Measurements from ENCODE around the gene PTGS1.

PTGS1 gene

DNA sequence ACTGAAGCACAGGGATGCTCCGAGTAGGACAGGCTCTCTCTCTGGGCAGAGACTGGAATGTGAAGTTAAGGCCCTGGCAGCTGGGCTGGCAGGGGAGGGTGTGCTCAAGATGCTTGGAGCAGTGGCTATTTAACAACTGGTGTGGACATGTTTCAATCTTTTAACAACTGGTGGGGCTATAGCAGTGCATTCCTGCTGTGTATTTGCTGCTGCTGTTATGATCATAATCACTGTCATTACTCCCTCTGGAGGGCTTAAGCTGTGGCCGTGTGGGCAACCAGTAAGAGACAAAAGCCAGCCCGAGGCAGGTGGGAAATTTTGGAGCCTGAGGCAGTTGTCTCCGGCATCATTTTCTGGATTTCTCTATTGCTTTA lies 33.3 kb upstream of the PTGS1 start:
- H3K9me3 Mint-ChIP-seq: no peaks in the 10 kb centered on the region
- H3K27ac Mint-ChIP-seq: no peak overlapping the region
- no peaks in the 10 kb centered on the region for H3K36me3 Mint-ChIP-seq (ENCODE audit: low read depth)
- no peaks in the 10 kb centered on the region for H3K27me3 Mint-ChIP-seq (ENCODE audit: low read depth)
- DNase-seq (ENCODE audit: low spot score): no peak
- H3K4me1 Mint-ChIP-seq (ENCODE audit: low read depth): no peaks in the 10 kb centered on the region
- no peak overlapping the region for H3K4me3 Mint-ChIP-seq

DNA sequence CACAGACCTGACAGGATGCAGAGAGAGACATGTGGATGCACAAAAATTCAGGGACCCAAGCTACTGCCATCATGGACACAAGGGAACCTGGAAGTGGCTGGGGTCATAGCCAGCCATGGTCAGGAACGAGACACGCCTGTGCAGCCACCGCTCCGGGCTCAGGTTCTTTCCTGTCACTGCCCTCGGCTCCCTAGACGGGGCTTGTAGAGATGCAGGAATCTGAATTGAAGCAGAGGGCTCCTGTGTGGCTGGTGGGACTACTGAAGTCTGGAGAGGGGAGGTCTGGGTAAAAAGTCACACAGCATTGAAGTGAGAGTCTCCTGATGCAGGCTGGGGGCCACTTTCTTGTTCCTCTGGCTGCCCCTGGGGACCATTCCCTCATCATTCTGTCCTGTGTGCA lies 32.3 kb upstream of the PTGS1 start:
- Mint-ChIP-seq H3K9me3 (no peaks in the 10 kb centered on the region), H3K27me3 (ENCODE audit: low read depth) (no peaks in the 10 kb centered on the region), H3K4me3 (no peak overlapping the region), H3K36me3 (ENCODE audit: low read depth) (no peaks in the 10 kb centered on the region), H3K27ac (no peak overlapping the region), H3K4me1 (ENCODE audit: low read depth) (no peaks in the 10 kb centered on the region)
- DNase-seq (ENCODE audit: low spot score): no peak

DNA sequence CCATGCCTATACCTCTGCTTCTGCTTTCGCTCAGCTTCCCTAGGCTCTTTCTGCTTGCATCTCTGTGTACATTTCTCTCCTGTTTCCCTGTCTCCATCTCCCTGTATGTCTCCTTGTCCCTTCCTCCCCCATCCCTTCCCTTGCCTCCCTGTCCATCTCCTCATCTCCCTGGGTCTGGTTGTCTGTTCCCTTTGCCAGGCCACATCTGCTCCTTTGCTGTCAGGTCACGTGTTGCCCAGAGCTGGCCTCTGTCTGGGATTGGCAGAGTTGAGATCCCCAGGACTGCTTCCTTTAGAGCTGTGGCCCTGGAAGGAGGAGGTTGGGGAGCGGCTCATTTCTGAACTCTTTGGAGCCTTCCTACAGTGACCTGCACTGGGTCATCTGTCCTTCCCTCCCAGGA lies 31.8 kb upstream of the PTGS1 start:
- Mint-ChIP-seq H3K9me3 (no peaks in the 10 kb centered on the region), H3K4me1 (ENCODE audit: low read depth) (no peaks in the 10 kb centered on the region), H3K27ac (no peak overlapping the region), H3K4me3 (no peak overlapping the region), H3K36me3 (ENCODE audit: low read depth) (no peaks in the 10 kb centered on the region), H3K27me3 (ENCODE audit: low read depth) (no peaks in the 10 kb centered on the region)
- DNase-seq (ENCODE audit: low spot score): no peak

DNA sequence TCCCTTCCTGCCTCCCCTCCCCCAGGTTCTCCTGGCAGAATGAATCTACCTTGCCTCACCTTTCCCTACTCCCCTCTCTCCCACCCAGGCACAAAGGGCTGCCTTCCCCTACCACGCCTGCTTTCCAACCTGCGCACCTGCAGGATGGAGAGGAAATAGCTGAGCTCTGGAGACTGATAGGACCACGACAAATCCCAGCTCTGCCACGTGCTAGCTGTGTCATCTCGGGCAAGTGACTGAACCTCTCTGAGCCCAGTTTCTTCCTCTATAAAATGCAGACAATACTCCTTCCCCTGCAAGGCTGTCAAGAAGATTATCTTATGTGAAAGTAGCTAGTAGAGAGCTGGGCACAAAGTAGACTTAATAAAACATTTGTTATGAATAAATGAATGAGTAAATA lies 31.2 kb upstream of the PTGS1 start:
- H3K27ac Mint-ChIP-seq: no peak overlapping the region
- H3K9me3 Mint-ChIP-seq: no peaks in the 10 kb centered on the region
- H3K4me1 Mint-ChIP-seq (ENCODE audit: low read depth): no peaks in the 10 kb centered on the region
- H3K36me3 Mint-ChIP-seq (ENCODE audit: low read depth): no peaks in the 10 kb centered on the region
- DNase-seq (ENCODE audit: low spot score): no peak
- H3K4me3 Mint-ChIP-seq: no peak overlapping the region
- no peaks in the 10 kb centered on the region for H3K27me3 Mint-ChIP-seq (ENCODE audit: low read depth)

DNA sequence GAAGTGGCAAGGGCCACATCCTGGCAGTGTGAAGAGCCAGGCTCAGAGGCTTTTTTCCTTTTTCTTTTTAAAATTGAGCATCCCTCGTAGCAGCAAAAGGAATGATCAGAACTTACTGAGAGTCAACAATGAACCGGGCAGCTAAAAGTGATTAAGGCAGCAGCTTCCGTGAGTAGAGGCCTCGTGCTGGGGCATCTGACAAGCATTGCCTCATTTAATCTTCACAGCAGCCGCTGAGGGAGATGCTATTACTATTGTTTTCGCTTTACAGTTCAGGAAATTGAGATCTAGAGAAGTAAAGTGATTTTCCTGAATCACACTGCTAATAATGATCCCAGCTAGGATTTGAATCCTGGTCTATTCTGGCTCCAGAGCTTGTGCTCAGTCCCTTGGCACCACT lies 30.7 kb upstream of the PTGS1 start:
- no peaks in the 10 kb centered on the region for H3K4me1 Mint-ChIP-seq (ENCODE audit: low read depth)
- H3K27ac Mint-ChIP-seq: no peak overlapping the region
- no peaks in the 10 kb centered on the region for H3K36me3 Mint-ChIP-seq (ENCODE audit: low read depth)
- H3K4me3 Mint-ChIP-seq: no peak overlapping the region
- peaks cover 3% of the 10 kb centered on the region for H3K27me3 Mint-ChIP-seq (ENCODE audit: low read depth)
- no peaks in the 10 kb centered on the region for H3K9me3 Mint-ChIP-seq
- DNase-seq (ENCODE audit: low spot score): no peak

DNA sequence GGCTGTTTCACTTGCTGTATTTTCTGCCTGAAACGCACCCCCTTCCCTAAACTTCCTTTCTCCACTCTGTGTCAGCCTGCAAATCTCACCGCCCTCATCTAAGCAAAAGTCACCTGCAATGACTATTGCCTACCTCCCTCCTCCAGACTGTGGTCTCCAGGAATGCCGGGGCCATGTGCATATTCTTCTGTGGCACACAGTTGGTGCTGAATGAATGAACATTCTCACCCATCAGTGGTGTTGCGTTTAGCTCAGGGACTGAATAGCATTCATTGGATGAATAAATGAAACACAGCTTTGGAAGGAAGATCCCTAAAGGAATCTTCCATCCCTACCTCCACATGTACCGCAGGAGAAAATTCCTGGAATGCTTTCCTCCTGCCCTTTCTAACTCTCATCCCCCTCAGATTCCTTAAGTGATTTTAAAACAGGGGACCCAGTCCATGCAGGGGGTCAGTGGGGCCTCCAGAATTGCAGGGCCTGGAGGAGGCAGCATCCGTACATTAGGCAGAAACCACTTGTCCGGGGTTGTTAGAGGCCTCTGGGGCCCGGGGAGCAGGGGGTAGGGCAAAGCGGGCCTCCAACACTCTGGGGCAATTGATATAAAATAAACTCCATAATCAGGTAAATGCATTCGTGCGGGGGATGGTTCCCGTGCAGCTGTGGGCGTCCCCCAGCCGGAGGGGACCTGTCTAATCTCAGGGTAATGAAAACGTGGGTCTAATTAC lies 28.3 kb upstream of the PTGS1 start:
- H3K27ac Mint-ChIP-seq: no peak overlapping the region
- H3K27me3 Mint-ChIP-seq (ENCODE audit: low read depth): peaks cover 20% of the 10 kb centered on the region
- H3K36me3 Mint-ChIP-seq (ENCODE audit: low read depth): no peaks in the 10 kb centered on the region
- no peaks in the 10 kb centered on the region for H3K9me3 Mint-ChIP-seq
- H3K4me3 Mint-ChIP-seq: no peak overlapping the region
- H3K4me1 Mint-ChIP-seq (ENCODE audit: low read depth): peaks cover 4% of the 10 kb centered on the region
- no peak for DNase-seq (ENCODE audit: low spot score)

DNA sequence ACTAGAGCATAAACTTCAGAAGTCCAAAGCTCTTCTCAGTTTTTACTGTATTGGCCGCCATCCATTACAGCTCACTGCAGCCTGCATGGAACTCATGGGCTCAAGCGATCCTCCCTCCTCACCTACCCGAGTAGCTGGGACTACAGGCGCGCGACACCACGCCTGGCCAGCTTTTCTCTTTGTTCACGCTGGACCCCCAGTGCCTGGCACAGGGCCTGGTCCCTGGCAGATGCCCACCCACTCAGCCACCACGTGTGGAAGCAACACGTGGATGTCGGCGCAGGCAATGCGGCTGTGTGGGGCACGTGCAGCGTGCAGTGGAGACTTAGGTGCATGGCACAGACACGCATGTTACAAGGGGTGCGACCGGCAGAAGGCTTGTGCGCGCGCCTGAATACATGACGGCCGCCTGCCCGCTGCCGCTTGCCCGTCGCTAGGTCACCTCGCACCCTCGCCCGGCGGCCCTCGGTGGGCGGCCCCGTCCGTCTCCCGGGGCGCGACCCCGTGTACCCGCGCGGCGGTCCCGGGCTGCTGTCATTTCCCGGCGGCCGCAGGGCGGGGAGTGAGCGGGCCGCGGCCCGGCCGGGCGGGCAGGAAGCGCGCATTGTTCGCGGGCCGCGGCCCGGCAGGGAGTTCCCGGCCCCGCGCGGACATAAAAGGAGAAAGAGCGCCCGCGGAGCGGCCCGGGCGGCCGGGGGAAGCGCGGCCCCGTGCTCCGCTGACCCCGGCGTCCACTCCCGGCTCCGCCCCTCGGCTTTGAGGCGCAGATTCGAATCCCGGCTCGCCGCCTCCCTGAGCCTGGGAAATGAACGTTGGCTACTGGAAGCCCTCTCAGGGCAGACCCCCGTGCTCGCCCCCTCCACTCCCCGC lies 24.1 kb upstream of the PTGS1 start:
- Mint-ChIP-seq H3K27ac (no peak overlapping the region), H3K9me3 (no peaks in the 10 kb centered on the region), H3K4me1 (ENCODE audit: low read depth) (peaks cover 13% of the 10 kb centered on the region), H3K4me3 (peak overlapping the region; percentile 78), H3K36me3 (ENCODE audit: low read depth) (no peaks in the 10 kb centered on the region), H3K27me3 (ENCODE audit: low read depth) (peaks cover 39% of the 10 kb centered on the region)
- no peak for DNase-seq (ENCODE audit: low spot score)

DNA sequence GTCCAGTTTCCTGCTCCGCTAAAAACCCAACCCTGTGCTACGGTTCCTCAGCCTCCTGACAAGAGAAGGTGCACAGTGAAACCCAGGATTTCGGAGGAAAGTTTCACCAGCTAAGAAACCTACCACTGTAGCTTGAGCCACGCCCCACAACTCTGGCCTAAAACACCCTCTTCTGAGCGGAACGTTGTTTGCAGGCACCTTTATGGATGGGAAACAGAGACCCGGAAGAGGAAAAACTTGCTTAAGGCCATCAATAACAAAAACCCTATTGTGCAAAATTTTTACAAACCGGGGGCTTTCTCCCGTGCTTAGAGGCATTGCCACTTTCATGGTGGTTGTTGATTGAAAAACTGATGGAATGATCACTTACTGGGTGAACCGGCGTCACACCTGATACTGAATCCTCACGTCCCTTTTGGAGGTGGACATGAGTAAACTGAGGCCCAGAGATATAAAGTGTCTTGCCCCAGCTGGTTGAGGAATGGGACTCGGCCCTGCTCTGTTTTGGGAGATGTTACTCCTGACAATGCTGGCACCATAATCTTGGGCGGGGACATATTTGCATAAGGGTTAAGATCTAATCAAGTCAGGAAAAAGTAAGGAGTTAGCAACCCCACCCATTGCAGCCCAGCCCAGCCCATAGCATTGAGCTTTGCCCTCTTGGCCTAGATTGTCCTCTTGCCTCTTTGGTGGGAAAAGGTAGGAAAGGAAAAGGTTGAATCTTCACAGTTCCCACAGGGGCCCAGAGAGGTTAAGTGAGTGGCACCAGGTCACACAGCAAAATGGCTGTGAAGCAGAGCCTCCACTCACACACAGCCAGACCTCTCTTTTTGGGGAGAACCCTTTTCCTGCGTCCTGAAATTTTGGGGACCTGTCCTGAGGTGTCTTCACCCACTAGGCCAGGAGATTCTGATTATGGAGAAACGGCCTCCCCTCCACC lies 23.2 kb upstream of the PTGS1 start:
- H3K27ac Mint-ChIP-seq: no peak overlapping the region
- H3K9me3 Mint-ChIP-seq: no peaks in the 10 kb centered on the region
- H3K4me3 Mint-ChIP-seq: peak overlapping the region; percentile 78
- DNase-seq (ENCODE audit: low spot score): no peak
- no peaks in the 10 kb centered on the region for H3K36me3 Mint-ChIP-seq (ENCODE audit: low read depth)
- peaks cover 39% of the 10 kb centered on the region for H3K27me3 Mint-ChIP-seq (ENCODE audit: low read depth)
- peaks cover 13% of the 10 kb centered on the region for H3K4me1 Mint-ChIP-seq (ENCODE audit: low read depth)

DNA sequence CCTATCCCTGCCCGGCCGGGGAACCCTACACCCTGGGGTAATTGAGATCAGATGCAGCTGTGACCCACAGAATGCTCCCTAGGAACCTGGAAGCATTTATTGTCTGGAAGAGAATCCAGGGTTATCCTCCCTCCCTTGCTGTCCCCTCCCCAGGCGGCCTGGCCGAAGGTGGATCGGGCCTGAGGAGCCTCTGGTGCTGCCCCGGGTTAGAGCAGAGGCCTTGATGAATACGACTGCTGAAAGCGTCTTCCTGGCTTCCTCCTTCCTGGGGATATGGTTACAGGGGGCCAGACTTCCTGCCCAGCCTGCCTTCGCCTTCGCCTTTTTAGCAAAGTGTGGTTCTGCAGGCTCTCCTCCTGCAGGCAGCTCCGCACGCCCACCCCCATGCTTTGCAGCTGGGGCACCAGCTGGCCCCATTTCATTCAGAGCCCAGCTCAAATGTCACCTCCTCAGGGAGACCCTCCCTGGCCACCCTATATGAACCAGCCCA lies 22.5 kb upstream of the PTGS1 start:
- no peaks in the 10 kb centered on the region for H3K9me3 Mint-ChIP-seq
- H3K4me3 Mint-ChIP-seq: no peak overlapping the region
- H3K27ac Mint-ChIP-seq: no peak overlapping the region
- H3K36me3 Mint-ChIP-seq (ENCODE audit: low read depth): no peaks in the 10 kb centered on the region
- H3K4me1 Mint-ChIP-seq (ENCODE audit: low read depth): peaks cover 13% of the 10 kb centered on the region
- peaks cover 39% of the 10 kb centered on the region for H3K27me3 Mint-ChIP-seq (ENCODE audit: low read depth)
- no peak for DNase-seq (ENCODE audit: low spot score)

DNA sequence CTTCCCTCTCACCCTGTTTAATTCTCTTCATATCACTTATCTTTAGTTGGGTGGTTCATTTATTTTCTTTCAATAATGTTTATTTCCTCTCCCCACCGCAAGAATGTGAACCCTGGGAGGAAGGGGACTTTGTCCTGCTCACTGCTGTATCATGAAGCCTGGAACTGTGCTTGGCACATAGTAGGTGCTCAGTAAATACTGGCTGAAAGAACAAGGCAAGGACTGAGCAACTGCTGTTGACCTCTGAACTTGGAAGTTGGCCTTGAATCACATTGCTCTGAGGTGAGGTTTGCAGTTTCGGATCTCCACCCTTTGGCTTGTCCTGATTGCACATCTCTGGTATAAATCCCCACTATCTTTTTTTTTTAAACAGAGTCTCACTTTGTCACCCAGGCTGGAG lies 22.0 kb upstream of the PTGS1 start:
- Mint-ChIP-seq H3K4me1 (ENCODE audit: low read depth) (peaks cover 13% of the 10 kb centered on the region), H3K9me3 (no peaks in the 10 kb centered on the region), H3K36me3 (ENCODE audit: low read depth) (no peaks in the 10 kb centered on the region), H3K4me3 (no peak overlapping the region), H3K27me3 (ENCODE audit: low read depth) (peaks cover 39% of the 10 kb centered on the region), H3K27ac (no peak overlapping the region)
- no peak for DNase-seq (ENCODE audit: low spot score)

DNA sequence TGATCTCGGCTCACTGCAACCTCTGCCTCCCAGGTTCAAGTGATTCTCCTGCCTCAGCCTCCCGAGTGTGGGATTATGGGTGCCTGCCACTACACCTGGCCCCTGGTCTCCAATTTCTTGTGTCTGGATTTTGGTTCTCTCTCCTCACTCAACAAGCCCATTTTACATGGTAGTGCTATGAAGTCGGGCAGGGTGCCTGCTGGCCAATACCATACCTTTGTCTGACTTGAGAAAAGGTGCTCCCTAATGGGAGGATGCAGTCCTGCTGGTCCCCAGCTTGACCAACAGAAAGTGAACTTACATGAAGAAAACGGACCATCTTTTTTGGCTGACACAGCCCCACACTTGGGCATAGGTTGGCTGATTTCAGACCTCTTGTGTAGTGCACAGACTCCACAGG lies 21.6 kb upstream of the PTGS1 start:
- H3K4me3 Mint-ChIP-seq: no peak overlapping the region
- peaks cover 13% of the 10 kb centered on the region for H3K4me1 Mint-ChIP-seq (ENCODE audit: low read depth)
- DNase-seq (ENCODE audit: low spot score): no peak
- no peaks in the 10 kb centered on the region for H3K36me3 Mint-ChIP-seq (ENCODE audit: low read depth)
- H3K27ac Mint-ChIP-seq: no peak overlapping the region
- H3K27me3 Mint-ChIP-seq (ENCODE audit: low read depth): peaks cover 39% of the 10 kb centered on the region
- no peaks in the 10 kb centered on the region for H3K9me3 Mint-ChIP-seq

DNA sequence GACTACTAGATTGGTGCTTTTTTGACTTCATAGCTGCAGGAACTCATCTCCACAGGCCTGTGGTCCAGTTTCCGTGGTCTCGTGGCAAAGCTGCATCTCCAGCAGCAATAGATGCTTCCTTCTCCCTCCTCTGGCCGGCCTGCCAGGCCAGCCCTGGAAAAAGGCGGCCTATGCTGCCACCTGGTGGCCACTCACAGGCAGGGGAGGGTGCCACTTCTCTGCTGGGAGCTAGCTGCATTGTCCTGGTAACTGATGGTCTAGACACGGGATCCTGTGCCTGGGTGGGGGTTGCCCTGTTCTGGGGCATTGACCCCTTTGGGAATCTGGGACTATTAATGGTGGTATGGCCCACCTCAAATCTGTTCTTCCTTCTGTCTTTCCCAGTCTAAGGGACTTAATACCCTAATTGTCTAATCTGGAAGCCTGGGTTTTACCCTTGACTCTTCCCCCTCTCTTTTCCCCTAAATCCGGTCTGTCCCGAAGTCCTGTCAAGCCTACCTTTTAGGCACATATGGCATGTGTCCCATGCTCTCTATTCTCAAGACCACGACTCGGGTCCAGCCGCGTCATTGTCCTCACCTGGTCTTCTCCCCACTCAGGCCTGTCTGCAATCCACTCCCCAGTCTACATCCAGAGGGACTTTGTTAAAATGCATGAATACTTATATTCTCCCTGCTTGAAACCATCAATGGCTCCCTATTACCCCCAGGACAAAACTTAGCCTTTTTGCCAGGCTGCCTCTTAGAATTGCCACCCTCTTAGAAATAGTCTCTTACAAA lies 20.1 kb upstream of the PTGS1 start:
- Mint-ChIP-seq H3K4me3 (no peak overlapping the region), H3K4me1 (ENCODE audit: low read depth) (peaks cover 13% of the 10 kb centered on the region), H3K27me3 (ENCODE audit: low read depth) (peaks cover 31% of the 10 kb centered on the region), H3K36me3 (ENCODE audit: low read depth) (no peaks in the 10 kb centered on the region), H3K9me3 (no peaks in the 10 kb centered on the region), H3K27ac (no peak overlapping the region)
- peak; percentile 66 for DNase-seq (ENCODE audit: low spot score)

DNA sequence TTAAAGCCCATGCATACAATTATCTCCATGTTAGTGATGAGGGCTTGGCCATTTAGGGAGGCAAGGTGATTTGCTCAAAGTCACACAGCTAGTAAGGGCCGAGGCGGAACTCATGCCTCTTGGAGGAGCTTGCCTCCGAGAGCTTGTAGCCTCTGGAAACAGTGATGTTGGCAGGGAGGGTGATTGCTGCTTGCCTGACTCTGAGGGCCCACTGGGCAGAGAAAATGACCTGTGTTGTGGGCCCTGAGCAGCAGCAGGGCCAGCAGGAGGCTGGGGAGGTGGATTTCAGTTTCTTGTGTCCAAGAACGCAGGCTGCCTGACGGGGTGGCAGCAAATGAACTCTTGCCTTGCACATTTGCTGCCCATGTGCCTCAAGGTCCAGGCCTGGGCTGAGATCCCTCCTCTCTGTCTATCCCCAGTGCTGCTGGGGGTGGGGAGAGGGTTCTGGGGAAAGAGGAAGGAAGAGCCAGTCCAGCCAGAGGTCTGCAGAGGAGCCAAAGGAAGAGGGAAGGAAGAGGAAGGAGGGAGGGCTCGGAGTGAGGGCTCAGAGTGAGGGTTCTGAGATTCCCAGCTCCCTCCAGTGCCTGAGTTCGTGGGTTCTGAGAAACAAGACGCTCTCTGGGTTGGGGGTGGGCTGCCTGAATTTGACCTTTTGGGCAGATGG lies 16.2 kb upstream of the PTGS1 start:
- peaks cover 7% of the 10 kb centered on the region for H3K27me3 Mint-ChIP-seq (ENCODE audit: low read depth)
- DNase-seq (ENCODE audit: low spot score): no peak
- H3K27ac Mint-ChIP-seq: no peak overlapping the region
- no peak overlapping the region for H3K4me3 Mint-ChIP-seq
- H3K4me1 Mint-ChIP-seq (ENCODE audit: low read depth): no peaks in the 10 kb centered on the region
- no peaks in the 10 kb centered on the region for H3K36me3 Mint-ChIP-seq (ENCODE audit: low read depth)
- no peaks in the 10 kb centered on the region for H3K9me3 Mint-ChIP-seq
